GM12891 (cell line): ENCODE data around the gene ST6GAL1.

Experiments used
- POLR2A ChIP-seq: IDR thresholded peaks from 2 replicates; pipeline ENCODE4 v1.6.1; 2011; ENCODE audit warnings: low read depth, low read length, control low read depth
- POLR2AphosphoS5 ChIP-seq: IDR thresholded peaks from 2 replicates; pipeline ENCODE4 v1.6.1; 2011; ENCODE audit warnings: low read depth, low read length, control low read depth
- SPI1 ChIP-seq: IDR thresholded peaks from 2 replicates; pipeline ENCODE4 v1.6.1; 2011; ENCODE audit warnings: low read depth, low read length, control low read depth
- TAF1 ChIP-seq: IDR thresholded peaks from 2 replicates; pipeline ENCODE4 v1.6.1; 2011; ENCODE audit warnings: low read depth, low read length, control low read depth

DNA sequence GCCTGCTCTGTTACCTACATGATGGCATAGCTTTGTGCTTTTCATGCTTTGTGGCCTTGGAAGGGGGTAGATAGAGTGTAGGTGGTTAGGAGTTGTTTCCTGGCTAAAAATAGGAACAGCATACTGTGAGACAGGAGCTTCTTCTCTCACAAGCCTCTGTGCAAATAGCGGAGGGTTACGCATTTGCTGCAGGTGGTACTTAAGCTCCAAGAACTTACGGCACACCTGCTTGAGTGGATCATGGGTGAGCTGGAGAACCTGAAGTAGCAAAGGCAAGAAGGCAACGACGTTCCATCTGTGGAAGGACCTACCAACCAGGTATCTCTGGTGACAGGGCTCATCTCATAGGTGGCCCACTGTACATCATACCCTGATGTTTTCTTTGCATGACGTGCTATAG, 66.0 kb downstream of the ST6GAL1 start:
- TF ChIP-seq TAF1 (peak; percentile 53; the same call in 1 of the 2 replicates), POLR2A (peak; percentile 83), POLR2AphosphoS5 (peak; percentile 83), SPI1 (no peak)
